Measurements from ENCODE around the gene LRP10.

The LRP10 gene

DNA sequence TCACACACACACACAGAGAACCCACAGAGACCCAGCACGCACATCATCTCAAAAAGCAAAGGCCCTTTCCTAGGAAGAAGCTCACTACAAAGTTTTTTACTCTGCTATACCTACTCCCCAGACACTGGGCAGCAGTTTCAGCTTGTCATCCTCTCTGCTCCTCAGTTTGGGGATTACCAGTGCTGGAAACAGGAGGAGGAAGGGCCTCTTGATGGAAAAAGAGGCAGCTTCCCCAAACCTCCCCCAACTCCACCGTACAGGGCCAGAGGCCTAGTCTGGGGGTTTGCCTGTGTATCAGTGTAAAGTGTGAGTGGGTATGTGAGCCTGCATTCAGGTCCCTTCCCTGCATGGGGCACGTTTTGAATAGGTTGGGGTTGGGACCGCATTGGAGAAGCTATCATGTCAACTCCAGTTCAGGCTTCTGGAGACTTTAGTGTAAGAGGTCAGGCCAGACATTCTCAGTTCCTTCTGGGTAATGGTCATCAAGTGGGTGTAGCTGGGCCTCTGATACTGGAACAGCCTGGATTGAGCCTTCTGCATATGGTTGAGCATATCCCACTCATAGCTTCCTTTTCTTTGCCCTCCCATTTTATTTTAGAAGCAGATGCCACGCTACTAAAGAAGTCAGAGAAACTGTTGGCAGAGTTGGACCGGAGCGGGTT, 12.7 kb downstream of the LRP10 start:
- DNase-seq (ENCODE audit: low read depth), result no peak
- no peak overlapping the region for H3K4me3 ChIP-seq (ENCODE audit: low read depth, low read length)

DNA sequence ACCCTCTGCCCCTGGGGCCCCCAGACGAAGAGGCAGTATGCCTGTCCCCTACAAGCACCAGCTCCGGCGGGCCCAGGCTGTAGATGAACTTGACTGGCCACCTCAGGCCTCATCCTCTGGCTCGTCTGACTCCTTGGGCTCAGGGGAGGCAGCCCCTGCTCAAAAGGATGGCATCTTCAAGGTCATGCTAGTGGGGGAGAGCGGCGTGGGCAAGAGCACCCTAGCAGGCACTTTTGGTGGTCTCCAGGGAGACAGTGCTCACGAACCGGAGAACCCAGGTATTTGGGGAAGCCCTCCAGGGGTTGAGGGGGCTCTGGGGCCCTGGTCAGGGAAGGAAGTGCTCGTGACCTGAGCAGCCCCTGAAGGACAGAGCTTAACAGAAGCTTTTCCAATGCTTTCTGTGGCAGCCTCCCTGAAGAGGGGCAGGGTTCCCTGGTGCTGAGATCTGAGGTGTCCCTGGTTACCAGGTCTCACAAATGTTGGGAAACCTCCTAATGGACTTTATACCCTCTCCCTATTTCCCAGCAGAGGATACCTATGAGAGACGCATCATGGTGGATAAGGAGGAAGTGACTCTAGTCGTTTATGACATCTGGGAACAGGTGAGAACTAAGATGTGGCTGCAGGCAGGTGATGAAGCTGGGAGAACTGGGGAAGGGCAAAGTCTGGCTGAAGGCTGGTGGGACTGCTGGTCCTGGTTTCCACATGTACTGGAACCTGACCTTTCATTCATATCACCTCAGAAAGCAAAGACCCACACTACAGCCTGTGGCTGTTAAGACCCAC, 13.4 kb downstream of the LRP10 start:
- no peak overlapping the region for H3K4me3 ChIP-seq (ENCODE audit: low read depth, low read length)
- no peak for DNase-seq (ENCODE audit: low read depth)

DNA sequence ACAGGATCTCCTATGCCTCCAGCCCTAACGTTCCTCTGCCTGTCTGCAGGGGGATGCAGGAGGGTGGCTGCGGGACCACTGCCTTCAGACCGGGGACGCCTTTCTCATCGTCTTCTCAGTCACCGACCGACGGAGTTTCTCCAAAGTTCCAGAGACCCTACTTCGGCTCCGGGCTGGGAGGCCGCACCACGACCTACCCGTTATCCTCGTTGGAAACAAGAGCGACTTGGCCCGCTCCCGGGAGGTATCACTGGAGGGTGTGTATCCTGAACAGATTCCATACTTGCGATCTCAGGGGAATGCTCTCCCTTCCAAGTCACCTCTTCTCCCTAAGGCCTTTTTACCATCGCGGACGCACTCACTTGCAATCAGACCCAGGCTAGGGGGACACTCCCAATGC, 14.4 kb downstream of the LRP10 start:
- DNase-seq (ENCODE audit: low read depth), result no peak
- H3K4me3 ChIP-seq (ENCODE audit: low read depth, low read length), result no peak overlapping the region

DNA sequence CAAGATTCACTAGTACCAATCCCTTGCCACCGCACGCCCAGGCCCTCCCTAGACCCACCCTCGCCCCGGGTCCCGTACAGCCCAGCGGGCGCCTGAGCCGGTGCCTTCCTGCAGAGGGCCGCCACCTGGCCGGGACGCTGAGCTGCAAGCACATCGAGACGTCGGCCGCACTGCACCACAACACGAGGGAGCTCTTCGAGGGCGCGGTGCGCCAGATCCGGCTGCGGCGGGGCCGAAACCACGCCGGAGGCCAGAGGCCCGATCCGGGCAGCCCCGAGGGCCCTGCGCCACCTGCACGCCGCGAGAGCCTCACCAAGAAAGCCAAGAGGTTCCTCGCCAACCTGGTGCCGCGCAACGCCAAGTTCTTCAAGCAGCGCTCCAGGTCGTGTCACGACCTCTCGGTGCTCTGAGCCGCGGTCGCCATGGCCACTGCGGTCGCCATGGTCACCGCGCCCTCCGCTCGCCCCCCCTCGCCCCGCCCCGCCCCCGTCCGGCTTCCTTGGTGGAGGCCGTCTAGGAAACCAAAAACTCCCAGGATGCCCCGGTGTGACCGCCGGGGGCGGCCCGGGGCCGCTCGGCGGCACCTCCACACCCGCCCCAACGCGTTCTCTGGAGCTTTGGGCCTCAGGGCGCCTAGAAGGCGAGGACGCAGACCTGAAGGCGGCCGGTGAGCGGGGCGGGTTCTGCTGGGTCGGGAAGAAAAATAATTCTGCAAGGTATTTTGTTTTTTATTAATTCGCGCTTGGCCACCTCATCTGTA, 15.1 kb downstream of the LRP10 start:
- no peak for DNase-seq (ENCODE audit: low read depth)
- peak overlapping the region; percentile 61 for H3K4me3 ChIP-seq (ENCODE audit: low read depth, low read length)

DNA sequence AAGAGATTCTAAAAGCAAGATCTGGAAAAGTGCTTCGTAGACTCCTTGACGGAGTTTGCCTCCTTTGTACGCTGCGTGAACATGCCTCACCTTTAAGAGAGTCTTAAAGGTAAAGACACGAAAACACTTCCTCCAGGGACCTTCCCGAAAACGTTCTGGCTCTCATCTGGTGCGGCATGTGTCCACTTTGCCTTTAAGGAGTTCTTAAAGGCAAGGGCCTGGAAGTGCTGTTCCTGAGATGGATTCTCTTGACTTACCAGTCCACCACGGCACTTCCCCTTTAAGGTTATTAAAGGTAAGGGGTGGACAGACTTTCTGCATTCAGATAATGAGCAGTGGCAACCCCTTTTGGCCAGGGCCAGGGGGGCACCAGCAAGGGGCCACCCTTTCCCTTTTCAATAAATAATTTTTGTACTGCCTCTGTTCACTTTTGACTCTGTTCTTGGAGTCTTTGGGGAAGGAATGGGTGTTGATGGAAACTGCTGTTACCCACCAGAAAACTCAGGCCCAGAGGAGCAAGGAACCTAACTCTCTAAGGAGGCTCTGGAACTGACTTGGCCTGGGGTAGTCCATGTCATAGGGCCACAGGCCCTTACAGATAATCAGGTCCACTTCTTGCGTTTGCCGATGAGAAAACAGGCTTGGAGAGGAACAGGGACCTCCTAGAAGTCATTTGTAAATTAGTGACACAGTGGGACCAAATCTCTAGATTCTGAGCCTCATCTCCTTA, 15.9 kb downstream of the LRP10 start:
- peak; percentile 31 for DNase-seq (ENCODE audit: low read depth)
- H3K4me3 ChIP-seq (ENCODE audit: low read depth, low read length), result peak overlapping the region; percentile 61

DNA sequence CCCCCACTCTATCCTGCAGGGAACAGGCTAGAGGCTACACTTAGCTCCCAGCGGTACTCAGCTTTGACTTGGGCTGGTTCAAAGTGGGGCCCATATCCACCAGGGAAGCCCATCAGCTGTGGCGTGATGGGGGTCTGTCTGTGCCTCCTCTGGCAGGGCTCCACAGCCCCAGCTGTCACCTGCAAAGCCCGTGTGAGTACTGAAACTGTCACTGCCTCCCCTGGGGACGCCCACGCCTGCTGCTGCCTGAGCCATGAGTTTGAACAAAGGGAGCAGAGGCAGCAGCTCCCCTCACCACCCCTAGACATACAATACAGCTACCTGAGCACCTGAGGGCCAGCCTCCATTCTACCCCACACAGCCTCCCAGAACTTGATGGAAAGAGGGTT, 16.4 kb downstream of the LRP10 start:
- no peak for DNase-seq (ENCODE audit: low read depth)
- H3K4me3 ChIP-seq (ENCODE audit: low read depth, low read length), result peak overlapping the region; percentile 61

DNA sequence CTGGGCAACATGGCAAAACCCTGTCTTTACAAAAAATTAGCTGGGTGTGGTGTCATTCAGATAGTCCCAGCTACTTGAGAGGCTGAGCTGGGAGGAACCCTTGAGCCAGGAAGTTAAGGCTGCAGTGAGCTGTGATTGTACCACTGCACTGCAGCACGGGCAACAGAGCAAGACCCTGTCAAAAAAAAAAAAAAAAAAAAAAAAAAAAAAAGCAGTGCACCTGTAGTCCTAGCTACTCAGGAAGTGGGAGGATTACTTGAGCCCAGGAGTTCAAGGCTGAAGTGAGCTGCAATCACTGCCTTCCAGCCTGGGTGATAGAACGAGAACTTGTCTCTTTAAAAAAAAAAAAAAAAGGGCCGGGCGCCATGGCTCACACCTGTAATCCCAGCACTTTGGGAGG, 17.1 kb downstream of the LRP10 start:
- no peak for DNase-seq (ENCODE audit: low read depth)
- no peak overlapping the region for H3K4me3 ChIP-seq (ENCODE audit: low read depth, low read length)

DNA sequence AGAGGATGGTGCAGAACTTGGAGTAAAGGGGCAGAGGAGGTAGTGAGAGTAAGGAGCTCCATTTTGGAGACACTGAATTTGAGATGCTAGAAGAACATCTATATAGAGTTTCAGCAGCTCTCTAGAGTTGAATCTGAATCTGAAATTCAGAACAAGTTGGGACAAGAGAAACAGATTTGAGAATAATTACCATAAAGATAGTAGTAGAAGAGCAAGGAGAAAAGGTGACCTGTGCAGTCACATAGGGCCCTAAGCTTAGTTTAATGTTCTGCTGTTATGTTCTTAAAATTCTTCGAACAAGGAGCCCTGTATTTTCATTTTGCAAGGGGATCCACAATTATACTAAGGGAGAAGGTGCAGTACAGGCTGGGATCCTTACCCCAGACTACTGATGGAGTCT, 18.9 kb downstream of the LRP10 start:
- no peak for DNase-seq (ENCODE audit: low read depth)
- no peak overlapping the region for H3K4me3 ChIP-seq (ENCODE audit: low read depth, low read length)

DNA sequence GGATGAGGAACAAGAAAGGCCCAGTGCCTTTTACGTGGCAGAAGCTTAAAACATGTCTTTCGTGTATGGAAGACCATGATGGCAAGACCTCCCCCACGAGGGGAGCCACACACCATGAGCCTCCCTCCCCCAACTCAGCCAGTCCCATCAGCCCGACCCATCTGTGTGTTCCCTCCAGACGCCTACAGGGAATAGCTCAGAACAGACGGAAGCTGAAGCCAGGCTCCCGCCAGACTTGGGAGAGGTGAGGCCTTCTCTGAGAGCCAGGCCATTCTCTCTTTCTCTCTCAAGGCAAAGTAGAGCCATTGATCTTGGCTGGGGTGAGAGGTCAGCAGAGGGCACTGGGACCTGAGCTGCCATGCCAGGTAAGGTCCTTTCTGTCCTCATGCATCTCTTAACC, 20.9 kb downstream of the LRP10 start:
- no peak overlapping the region for H3K4me3 ChIP-seq (ENCODE audit: low read depth, low read length)
- DNase-seq (ENCODE audit: low read depth), result no peak

DNA sequence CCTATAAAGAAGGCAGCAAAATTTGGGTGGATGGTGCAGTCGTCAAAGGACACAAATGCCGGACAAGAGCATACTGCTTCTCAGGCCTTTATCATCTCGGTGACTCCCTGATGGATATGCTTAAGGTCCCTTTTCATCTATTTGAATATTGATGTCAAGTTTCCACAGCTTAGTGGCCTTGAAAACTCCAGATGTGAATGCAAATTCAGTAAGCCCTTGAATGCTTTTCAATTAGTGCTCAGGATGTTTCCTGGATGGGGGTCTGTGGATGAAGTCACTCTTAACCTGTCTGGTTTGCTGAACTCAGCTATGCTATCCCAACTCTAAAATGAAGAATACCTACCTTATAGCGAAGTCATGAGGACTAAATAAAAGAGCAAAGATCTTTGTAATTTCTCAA, 22.2 kb downstream of the LRP10 start:
- no peak overlapping the region for H3K4me3 ChIP-seq (ENCODE audit: low read depth, low read length)
- DNase-seq (ENCODE audit: low read depth), result no peak

DNA sequence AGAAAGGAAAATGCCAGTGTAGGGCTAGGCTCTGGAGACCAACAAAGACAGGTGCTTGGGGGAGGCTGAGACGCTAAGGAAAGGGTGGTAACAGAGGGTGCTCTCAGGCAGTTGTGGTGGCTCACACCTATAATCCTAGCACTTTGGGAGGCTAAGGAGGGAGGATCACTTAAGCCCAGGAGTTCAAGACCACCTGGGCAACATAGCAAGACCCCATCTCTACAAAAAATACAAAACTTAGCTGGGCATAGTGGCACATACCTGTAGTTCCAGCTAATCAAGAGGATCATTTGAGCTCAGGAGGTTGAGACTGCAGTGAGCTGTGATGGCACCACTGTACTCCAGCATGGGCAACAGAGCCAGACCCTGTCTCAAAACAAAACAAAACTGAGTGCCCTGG, 23.9 kb downstream of the LRP10 start:
- DNase-seq (ENCODE audit: low read depth), result no peak
- H3K4me3 ChIP-seq (ENCODE audit: low read depth, low read length), result no peak overlapping the region

DNA sequence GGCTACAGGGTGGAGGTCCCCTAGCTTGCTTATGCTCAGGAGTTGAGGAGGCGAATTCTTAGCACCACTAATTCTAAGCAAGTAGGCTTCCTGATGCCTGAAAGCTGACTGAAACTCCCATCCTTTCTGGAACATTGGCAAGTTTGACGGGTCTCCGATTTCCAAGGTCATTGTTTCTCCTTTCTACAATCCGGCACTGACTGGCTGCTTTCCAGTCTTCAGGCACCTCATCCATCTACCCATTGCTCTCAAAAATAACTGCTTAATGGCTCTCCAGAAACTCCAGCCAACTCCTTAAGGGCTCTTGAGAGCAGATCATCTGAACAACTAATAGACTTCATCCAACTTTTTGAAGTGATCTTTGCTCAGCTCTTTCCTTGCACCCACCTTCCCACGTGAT, 24.8 kb downstream of the LRP10 start:
- no peak for DNase-seq (ENCODE audit: low read depth)
- no peak overlapping the region for H3K4me3 ChIP-seq (ENCODE audit: low read depth, low read length)

DNA sequence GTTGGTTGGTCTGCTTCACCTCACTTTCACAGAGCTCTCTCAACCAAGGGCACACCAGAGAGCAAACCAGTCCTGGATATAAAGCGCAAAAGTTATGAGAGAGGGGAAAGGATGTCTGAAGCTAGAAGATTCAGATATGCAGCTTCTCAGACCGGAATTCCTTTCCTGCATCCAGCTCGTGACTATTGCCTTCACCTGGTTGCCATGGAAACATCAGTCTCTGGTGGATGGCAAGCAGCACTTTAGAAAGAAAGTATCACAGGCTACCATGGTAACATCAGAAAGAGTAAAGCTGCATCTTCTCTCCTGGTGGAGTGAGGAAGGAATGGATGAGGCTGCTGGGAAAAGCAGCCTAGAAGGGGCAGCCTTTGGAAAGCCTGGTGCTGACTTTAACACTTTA, 25.2 kb downstream of the LRP10 start:
- no peak for DNase-seq (ENCODE audit: low read depth)
- H3K4me3 ChIP-seq (ENCODE audit: low read depth, low read length), result no peak overlapping the region

DNA sequence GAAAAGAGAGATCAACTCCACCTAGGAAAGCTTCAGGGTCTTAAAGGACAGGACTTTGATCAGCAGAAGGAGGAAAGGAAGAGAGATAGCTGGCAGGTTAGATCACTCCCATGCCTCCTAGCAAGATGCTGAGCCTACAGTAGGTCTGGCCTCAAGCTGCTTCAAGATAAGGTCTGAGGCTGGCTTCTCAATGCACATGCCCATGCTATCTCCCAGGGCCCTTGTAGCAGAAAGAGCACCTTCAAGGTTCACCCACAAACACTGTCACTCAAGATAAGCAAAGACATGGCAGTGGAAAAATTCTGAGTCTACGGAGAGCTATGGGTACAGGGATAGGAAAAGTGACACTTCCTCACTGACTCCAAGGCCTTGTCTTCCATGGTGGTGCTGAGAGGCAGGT, 25.8 kb downstream of the LRP10 start:
- no peak overlapping the region for H3K4me3 ChIP-seq (ENCODE audit: low read depth, low read length)
- no peak for DNase-seq (ENCODE audit: low read depth)

DNA sequence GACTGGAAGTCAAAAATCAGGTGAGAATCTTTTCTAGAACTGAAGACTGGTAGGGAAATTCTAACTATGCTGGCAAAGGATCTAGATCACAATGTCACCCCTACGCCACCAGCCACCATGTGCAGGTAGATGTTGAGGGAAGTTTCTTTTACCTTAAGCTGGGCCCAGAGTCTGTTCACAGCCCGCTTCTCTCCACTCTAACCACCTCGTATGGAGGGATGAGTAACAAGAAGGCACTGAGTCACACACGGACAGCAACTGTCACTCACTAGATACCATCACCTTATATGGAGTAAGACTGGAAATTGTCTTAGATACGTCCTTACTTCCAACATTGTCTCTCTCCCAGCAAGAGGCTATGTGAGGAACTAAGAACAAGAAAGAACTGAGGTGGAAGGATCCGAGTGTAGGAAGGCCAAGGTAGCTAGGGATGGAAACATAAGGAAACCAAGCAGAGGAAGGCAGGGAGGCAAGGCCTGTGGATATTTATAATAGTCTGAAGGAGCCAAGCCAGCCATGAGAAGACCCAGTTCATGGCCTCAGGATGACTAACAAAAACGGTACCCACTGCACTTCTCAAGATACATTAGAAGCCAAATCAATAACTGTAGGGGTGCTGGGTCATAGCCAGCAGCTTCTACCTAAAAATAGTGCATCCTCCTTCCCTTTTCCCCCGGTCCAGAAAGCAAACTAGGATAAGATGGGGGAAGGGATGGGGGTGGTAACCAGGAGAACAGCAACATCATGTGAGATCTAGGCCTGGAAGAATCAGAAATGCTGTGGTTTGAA, 27.0 kb downstream of the LRP10 start:
- peak; percentile 62 for DNase-seq (ENCODE audit: low read depth)
- no peak overlapping the region for H3K4me3 ChIP-seq (ENCODE audit: low read depth, low read length)

DNA sequence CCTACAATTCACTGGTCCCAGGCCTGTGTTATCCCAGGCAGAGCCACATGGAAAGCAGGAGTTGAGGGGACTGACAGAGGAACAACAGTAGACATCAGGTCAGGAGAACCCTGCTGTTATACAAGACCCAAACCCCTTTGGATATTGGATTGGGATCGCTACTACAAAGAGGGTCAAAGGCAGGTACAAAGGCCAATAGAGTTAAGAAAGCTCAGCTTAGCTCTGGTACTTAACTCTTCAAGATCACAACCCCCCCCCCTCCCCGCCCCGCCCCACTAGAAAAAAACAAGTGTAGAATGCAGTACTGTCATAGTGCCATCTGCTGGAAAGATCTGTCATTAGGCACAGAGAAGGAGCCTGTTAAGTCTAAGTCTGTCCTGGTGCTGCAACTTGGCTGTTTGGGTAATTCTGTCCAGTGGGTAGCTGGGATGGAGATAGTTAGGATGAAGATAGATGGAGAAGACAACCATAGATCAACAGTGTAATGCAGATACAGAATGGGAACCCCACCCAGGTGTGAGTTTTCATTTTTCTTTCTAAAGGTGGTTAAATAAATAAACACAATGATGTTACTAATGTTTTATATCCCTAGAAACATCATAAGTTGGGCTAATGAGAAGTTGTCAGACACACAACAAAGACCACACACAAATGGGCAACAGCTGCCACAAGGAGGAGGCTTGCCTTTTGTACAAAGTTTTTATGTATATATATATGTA, 28.7 kb downstream of the LRP10 start:
- no peak overlapping the region for H3K4me3 ChIP-seq (ENCODE audit: low read depth, low read length)
- no peak for DNase-seq (ENCODE audit: low read depth)

DNA sequence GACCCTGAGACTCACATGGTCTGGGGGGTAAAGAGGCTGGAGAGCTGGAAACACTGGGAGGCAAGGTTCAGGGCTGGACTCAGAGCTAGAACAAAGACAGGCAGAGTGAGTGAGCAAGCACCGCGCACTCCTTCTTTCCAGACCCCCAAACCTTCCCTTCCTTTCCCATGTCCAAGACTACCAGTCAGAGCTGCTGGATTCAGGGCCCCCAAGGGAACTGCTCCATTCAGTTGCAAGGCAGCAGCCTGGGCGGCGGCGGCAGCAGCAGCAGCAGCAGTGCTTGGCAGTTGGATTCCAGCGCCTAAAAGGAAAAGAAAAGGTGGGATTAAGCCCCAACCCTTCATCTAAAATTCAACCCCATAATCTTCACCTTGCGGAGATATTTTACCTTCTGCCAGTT, 30.3 kb downstream of the LRP10 start:
- no peak for DNase-seq (ENCODE audit: low read depth)
- no peak overlapping the region for H3K4me3 ChIP-seq (ENCODE audit: low read depth, low read length)

DNA sequence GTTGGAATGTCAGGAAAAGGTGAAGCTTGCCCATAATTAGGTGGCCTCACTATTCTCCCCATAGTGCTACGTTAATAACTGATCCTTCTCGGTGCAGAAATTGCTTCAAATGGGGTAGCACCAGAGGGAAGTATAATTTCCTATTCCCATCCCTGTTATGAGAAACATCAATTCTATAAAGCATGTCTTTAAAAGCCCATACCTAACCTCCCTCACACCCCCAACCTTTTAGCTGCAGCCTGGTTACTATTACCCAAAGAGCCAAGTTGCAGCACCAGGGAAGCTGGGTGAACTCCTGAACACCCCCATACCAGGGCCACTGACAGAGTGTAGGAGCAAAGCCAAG, 32.2 kb downstream of the LRP10 start:
- DNase-seq (ENCODE audit: low read depth), result no peak

DNA sequence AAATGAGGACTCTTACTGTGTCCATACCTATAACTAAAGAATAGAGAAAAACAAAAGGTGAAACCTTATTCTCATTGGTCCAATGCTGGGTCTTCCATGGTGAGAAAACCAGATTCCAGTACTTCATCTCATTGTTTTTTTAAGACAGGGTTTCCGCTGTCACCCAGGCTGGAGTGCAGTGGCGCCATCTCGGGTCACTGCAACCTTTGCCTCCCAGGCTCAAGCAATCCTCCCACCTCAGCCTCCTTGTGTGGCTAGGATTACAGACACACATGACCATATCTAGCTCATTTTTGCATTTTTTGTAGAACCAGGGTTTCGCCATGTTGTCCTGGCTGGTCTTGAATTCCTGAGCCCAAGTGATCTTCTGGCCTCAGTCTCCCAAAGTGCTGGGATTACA, 34.1 kb downstream of the LRP10 start:
- no peak overlapping the region for H3K4me3 ChIP-seq (ENCODE audit: low read depth, low read length)
- no peak for DNase-seq (ENCODE audit: low read depth)

More for the DNA sequence above, 32.2 kb downstream of the LRP10 start:
- no peak overlapping the region for H3K4me3 ChIP-seq (ENCODE audit: low read depth, low read length)
